Measurements from ENCODE around the gene ZDHHC12.

GRCh38 chr9:128696923-128697707, 26.8 kb downstream of the ZDHHC12 start:
- TF ChIP-seq CTCF (IDR thresholded peaks at IDR 0.05) = no peak
- TF ChIP-seq EP300 (IDR thresholded peaks at IDR 0.05) = no peak
- no peak for TF ChIP-seq POLR2A (IDR thresholded peaks at IDR 0.05)
- TF ChIP-seq POLR2AphosphoS5 (IDR thresholded peaks at IDR 0.05) = no peak
